Measurements from ENCODE around the gene ID1. TPM values are rescaled to one million over a fixed set of nuclear protein-coding genes. Genes with fewer than 3 reads are reported as not detected.

ID1 gene
- total and polyA plus RNA-seq, 8 donors, result 168 to 585 (median 364) TPM

- 69 to 85% (median 80%) methylated on average over 5 of the region's 5 CpGs for WGBS, 5 donors
- H3K4me3 ChIP-seq, result no peak overlapping the region
- H3K9me3 ChIP-seq, result no peaks in the 10 kb centered on the region
- H3K27ac ChIP-seq, result peak overlapping the region; percentile 57 to 97 (median 93)
- no peak for DNase-seq
- intact Hi-C loops (cut with DNase I; ENCODE audit: low total_unique reads), result loop anchor here (5.0 kb wide), 1 partner anchor 44 kb away; no protein-coding TSS in a partner anchor
- peaks cover 29 to 65% (median 60%) of the 10 kb centered on the region in 4 donors for H3K36me3 ChIP-seq
- no peaks in the 10 kb centered on the region for H3K27me3 ChIP-seq
- TF ChIP-seq POLR2AphosphoS5 (IDR thresholded peaks at IDR 0.05) (no peak), CTCF (IDR thresholded peaks at IDR 0.05) (no peak), POLR2A (IDR thresholded peaks at IDR 0.05) (no peak), EP300 (IDR thresholded peaks at IDR 0.05) (no peak)
- H3K4me1 ChIP-seq, result peaks cover 51 to 75% (median 57%) of the 10 kb centered on the region in 4 donors
Measured at GRCh38 chr20:31568773-31569162, 36.3 kb upstream of the ID1 start.

GRCh38 chr20:31569163-31570020 is 35.7 kb upstream of the ID1 start:
- Histone ChIP-seq H3K27ac (peak overlapping the region; percentile 57 to 97 (median 93)), H3K9me3 (no peaks in the 10 kb centered on the region), H3K36me3 (peaks cover 23 to 58% (median 54%) of the 10 kb centered on the region in 4 donors), H3K4me3 (no peak overlapping the region), H3K4me1 (peaks cover 51 to 80% (median 61%) of the 10 kb centered on the region in 4 donors), H3K27me3 (no peaks in the 10 kb centered on the region)
- DNase-seq, result peak; percentile 68 to 83
- 18 to 34% (median 31%) methylated on average over 9 to 10 of the region's 10 CpGs for WGBS, 5 donors
- intact Hi-C loops (cut with DNase I; ENCODE audit: low total_unique reads), result loop anchor here (5.0 kb wide), 1 partner anchor 43 kb away; no protein-coding TSS in a partner anchor
- TF ChIP-seq POLR2A (IDR thresholded peaks at IDR 0.05) (no peak), EP300 (IDR thresholded peaks at IDR 0.05) (no peak), POLR2AphosphoS5 (IDR thresholded peaks at IDR 0.05) (peak in 1 of 3 donors; percentile 51), CTCF (IDR thresholded peaks at IDR 0.05) (peak in 5 of 7 experiments; percentile 54 to 87 (median 73))

- WGBS, 5 donors, result 51 to 66% (median 58%) methylated on average over 8 of the region's 8 CpGs
- Histone ChIP-seq H3K27me3 (no peaks in the 10 kb centered on the region), H3K4me1 (peaks cover 51 to 85% (median 61%) of the 10 kb centered on the region in 4 donors), H3K4me3 (no peak overlapping the region), H3K9me3 (no peaks in the 10 kb centered on the region), H3K36me3 (peaks cover 16 to 52% (median 47%) of the 10 kb centered on the region in 4 donors), H3K27ac (peak overlapping the region; percentile 57 to 97 (median 93))
- intact Hi-C loops (cut with DNase I; ENCODE audit: low total_unique reads), result no loop called here
- DNase-seq, result no peak
- no peak for TF ChIP-seq EP300 (IDR thresholded peaks at IDR 0.05)
- TF ChIP-seq CTCF (IDR thresholded peaks at IDR 0.05), result no peak
- no peak for TF ChIP-seq POLR2A (IDR thresholded peaks at IDR 0.05)
- no peak for TF ChIP-seq POLR2AphosphoS5 (IDR thresholded peaks at IDR 0.05)
Measured at GRCh38 chr20:31570021-31570463, 35.0 kb upstream of the ID1 start.

GRCh38 chr20:31570735-31571617 is 34.1 kb upstream of the ID1 start:
- WGBS, 5 donors, result 62 to 76% (median 64%) methylated on average over 16 to 25 of the region's 25 CpGs
- no peak overlapping the region for H3K4me3 ChIP-seq
- DNase-seq, result peak in 1 of 2 donors; percentile 78
- intact Hi-C loops (cut with DNase I; ENCODE audit: low total_unique reads), result no loop called here
- no peak for TF ChIP-seq POLR2A (IDR thresholded peaks at IDR 0.05)
- TF ChIP-seq EP300 (IDR thresholded peaks at IDR 0.05), result no peak
- no peak for TF ChIP-seq CTCF (IDR thresholded peaks at IDR 0.05)
- no peak for TF ChIP-seq POLR2AphosphoS5 (IDR thresholded peaks at IDR 0.05)
- peaks cover 48 to 83% (median 56%) of the 10 kb centered on the region in 4 donors for H3K4me1 ChIP-seq
- H3K27ac ChIP-seq, result peak overlapping the region; percentile 57 to 97 (median 93)
- no peaks in the 10 kb centered on the region for H3K9me3 ChIP-seq
- peaks cover 12 to 44% (median 38%) of the 10 kb centered on the region in 4 donors for H3K36me3 ChIP-seq
- H3K27me3 ChIP-seq, result no peaks in the 10 kb centered on the region

All from stomach (tissue), 9 donors.